ENCODE data around the gene SLC2A1.

- no peak for TF ChIP-seq POLR2A (IDR thresholded peaks at IDR 0.05)
- TF ChIP-seq POLR2AphosphoS5 (IDR thresholded peaks at IDR 0.05), result no peak
These were observed 35.1 kb downstream of the SLC2A1 start for GRCh38 chr1:42923367-42924081.
